OCI-LY7 (cell line): ENCODE results near the gene SERTAD2.

Experiments
- EZH2phosphoT487 ChIP-seq: fragments of 200-600 bp; sonication (generic); IDR thresholded peaks from 2 replicates; pipeline ENCODE4 v1.6.1; 2018; ENCODE audit warnings: low read depth, borderline replicate concordance, mild to moderate bottlenecking, mixed run types, antibody characterized with exemption, low read length, moderate library complexity, mixed read lengths
- TF ChIP-seq, protein P1 (sequence below): fragments of 200-600 bp; sonication (generic); conservative IDR thresholded peaks from 2 replicates; pipeline ENCODE4 v1.5.1; 2014; ENCODE audit warnings: mild to moderate bottlenecking, antibody characterized with exemption, low read length, moderate library complexity, mixed read lengths

DNA sequence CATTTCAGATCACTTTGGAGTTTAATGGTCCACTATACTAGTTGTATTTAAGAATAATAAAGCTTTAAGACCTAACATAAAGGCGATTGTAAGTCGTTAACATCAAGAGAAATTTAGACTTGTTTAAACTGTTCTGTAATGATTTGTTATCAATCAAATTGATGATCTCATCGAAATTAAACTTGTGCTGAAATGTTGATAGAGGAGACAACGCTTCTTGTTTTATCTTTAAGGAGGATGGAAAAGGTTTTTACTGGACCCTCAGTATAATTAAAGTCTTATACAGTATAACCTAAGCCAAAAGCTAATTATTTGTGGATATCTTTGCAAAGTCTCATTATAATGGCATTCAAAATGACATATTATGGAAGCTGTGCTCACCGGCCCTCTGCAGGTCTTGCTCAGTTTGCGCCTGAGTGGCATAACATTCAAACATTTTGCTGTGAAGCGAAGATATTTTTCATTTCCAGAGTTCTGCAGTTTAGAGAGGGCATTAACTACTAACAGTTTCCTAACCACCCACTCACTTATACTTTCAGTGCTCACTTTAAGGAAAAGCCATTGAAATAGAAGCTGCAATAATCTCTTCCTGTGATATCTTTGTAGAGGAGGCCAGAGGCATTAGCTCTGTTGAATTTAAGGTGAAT lies 1.4 kb upstream of the SERTAD2 start:
- TF ChIP-seq, protein P1, sequence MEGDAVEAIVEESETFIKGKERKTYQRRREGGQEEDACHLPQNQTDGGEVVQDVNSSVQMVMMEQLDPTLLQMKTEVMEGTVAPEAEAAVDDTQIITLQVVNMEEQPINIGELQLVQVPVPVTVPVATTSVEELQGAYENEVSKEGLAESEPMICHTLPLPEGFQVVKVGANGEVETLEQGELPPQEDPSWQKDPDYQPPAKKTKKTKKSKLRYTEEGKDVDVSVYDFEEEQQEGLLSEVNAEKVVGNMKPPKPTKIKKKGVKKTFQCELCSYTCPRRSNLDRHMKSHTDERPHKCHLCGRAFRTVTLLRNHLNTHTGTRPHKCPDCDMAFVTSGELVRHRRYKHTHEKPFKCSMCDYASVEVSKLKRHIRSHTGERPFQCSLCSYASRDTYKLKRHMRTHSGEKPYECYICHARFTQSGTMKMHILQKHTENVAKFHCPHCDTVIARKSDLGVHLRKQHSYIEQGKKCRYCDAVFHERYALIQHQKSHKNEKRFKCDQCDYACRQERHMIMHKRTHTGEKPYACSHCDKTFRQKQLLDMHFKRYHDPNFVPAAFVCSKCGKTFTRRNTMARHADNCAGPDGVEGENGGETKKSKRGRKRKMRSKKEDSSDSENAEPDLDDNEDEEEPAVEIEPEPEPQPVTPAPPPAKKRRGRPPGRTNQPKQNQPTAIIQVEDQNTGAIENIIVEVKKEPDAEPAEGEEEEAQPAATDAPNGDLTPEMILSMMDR, result peak; percentile 67
- no peak for TF ChIP-seq EZH2phosphoT487
